HepG2 (cell line): Measurements from ENCODE around the gene RNF213. TPM values are rescaled to one million over a fixed set of nuclear protein-coding genes. Genes with fewer than 3 reads are reported as not detected.

ENCODE experiments used
- ATAD3A ChIP-seq: sonication (generic); formaldehyde crosslinking; IDR thresholded peaks from 2 replicates; pipeline ENCODE4 v1.4.0; 2020; ENCODE audit warnings: missing genetic modification reagents
- BRCA1 ChIP-seq: sonication (generic); formaldehyde crosslinking; IDR thresholded peaks from 2 replicates; pipeline ENCODE4 v1.4.0; 2020; ENCODE audit warnings: missing genetic modification reagents
- CENPX ChIP-seq: sonication (generic); formaldehyde crosslinking; IDR thresholded peaks from 2 replicates; pipeline ENCODE4 v1.9.0; 2021; ENCODE audit warnings: mild to moderate bottlenecking, missing genetic modification reagents, moderate library complexity
- DMAP1 ChIP-seq: IDR thresholded peaks from 2 replicates; pipeline ENCODE4 v1.6.1; 2016
- ELF1 ChIP-seq: sonication (generic); formaldehyde crosslinking; IDR thresholded peaks from 2 replicates; pipeline ENCODE4 v1.4.0; 2020; ENCODE audit warnings: missing genetic modification reagents
- FOSL1 ChIP-seq: sonication (generic); formaldehyde crosslinking; IDR thresholded peaks from 2 replicates; pipeline ENCODE4 v1.9.0; 2021; ENCODE audit warnings: missing genetic modification reagents, borderline replicate concordance
- HNRNPUL1 ChIP-seq: fragments of 200-400 bp; formaldehyde crosslinking; IDR thresholded peaks from 2 replicates; pipeline ENCODE4 v1.6.1; 2017; ENCODE audit warnings: low read depth, mild to moderate bottlenecking, low read length, moderate library complexity
- MYPOP ChIP-seq: sonication (generic); formaldehyde crosslinking; IDR thresholded peaks from 2 replicates; pipeline ENCODE4 v1.8.1; 2023; ENCODE audit warnings: mild to moderate bottlenecking, moderate library complexity, missing genetic modification reagents
- NR1H2 ChIP-seq: sonication (generic); formaldehyde crosslinking; IDR thresholded peaks from 2 replicates; pipeline ENCODE4 v1.8.1; 2022; ENCODE audit warnings: low read depth, missing genetic modification reagents, borderline replicate concordance
- NR2F6 ChIP-seq, 2 experiments: IDR thresholded peaks; 2 replicates each; pipeline ENCODE4 v1.6.1; 2016; ENCODE audit warnings: antibody characterized with exemption in 1 of 2, mild to moderate bottlenecking in 1 of 2
- PAWR ChIP-seq: sonication (generic); formaldehyde crosslinking; IDR thresholded peaks from 2 replicates; pipeline ENCODE4 v1.4.0; 2020; ENCODE audit warnings: missing genetic modification reagents, mild to moderate bottlenecking, borderline replicate concordance
- PAX8 ChIP-seq: sonication (generic); formaldehyde crosslinking; IDR thresholded peaks from 2 replicates; pipeline ENCODE4 v1.8.0; 2022; ENCODE audit warnings: mild to moderate bottlenecking, missing genetic modification reagents, borderline replicate concordance
- PHF20 ChIP-seq: sonication (generic); formaldehyde crosslinking; IDR thresholded peaks from 2 replicates; pipeline ENCODE4 v1.5.0; 2020; ENCODE audit warnings: mild to moderate bottlenecking, missing genetic modification reagents
- PHF8 ChIP-seq: sonication (generic); formaldehyde crosslinking; IDR thresholded peaks from 2 replicates; pipeline ENCODE4 v1.5.0; 2020; ENCODE audit warnings: missing genetic modification reagents
- RAD21 ChIP-seq: fragments of 450-650 bp; formaldehyde crosslinking; IDR thresholded peaks from 2 replicates; pipeline ENCODE4 v1.5.0; 2020; ENCODE audit warnings: mild to moderate bottlenecking
- SMC3 ChIP-seq: IDR thresholded peaks from 2 replicates; pipeline ENCODE4 v1.6.1; 2011; ENCODE audit warnings: low read length, improper control_type of control experiment
- SP140L ChIP-seq: sonication (generic); formaldehyde crosslinking; IDR thresholded peaks from 2 replicates; pipeline ENCODE4 v1.4.0; 2020; ENCODE audit warnings: missing genetic modification reagents, borderline replicate concordance
- TCF12 ChIP-seq, 2 experiments: fragments of 450-650 bp in 1 of 2; sonication (generic) in 1 of 2; formaldehyde crosslinking in 1 of 2; IDR thresholded peaks; 2 replicates each; pipeline versions ENCODE4 v1.6.1 to v1.8.0; 2017 to 2022; ENCODE audit warnings: antibody characterized with exemption in 1 of 2, mild to moderate bottlenecking in 1 of 2, missing genetic modification reagents in 1 of 2, moderate library complexity in 1 of 2
- THRA ChIP-seq: sonication (generic); formaldehyde crosslinking; IDR thresholded peaks from 2 replicates; pipeline ENCODE4 v1.4.0; 2020; ENCODE audit warnings: missing genetic modification reagents, borderline replicate concordance
- ZBTB25 ChIP-seq: IDR thresholded peaks from 2 replicates; pipeline ENCODE4 v1.6.1; 2018; ENCODE audit warnings: missing genetic modification reagents
- ZNF235 ChIP-seq: sonication (generic); formaldehyde crosslinking; IDR thresholded peaks from 2 replicates; pipeline ENCODE4 v1.8.1; 2023; ENCODE audit warnings: mild to moderate bottlenecking, missing genetic modification reagents, borderline replicate concordance
- ZNF337 ChIP-seq: sonication (generic); formaldehyde crosslinking; IDR thresholded peaks from 2 replicates; pipeline ENCODE4 v1.5.1; 2020; ENCODE audit warnings: missing genetic modification reagents, low read depth, mild to moderate bottlenecking, borderline replicate concordance
- ZNF687 ChIP-seq: sonication (generic); formaldehyde crosslinking; IDR thresholded peaks from 2 replicates; pipeline ENCODE4 v1.5.1; 2020; ENCODE audit warnings: mild to moderate bottlenecking, missing genetic modification reagents, moderate library complexity
- polyA plus RNA-seq, 8 experiments: library from polyadenylated mRNA; depleted of rRNA in 3 of 8; stranded (reverse) in 7 of 8; unstranded in 1 of 8; fragments of >200 nt; fragmentation: Illumina TruSeq in 4 of 8; extraction: Trizol in 4 of 8; gene quantifications; 2 replicates each; pipeline versions ENCODE4 v1.2.1 to v1.2.3, GENCODE V29; 2011 to 2016; ENCODE audit warnings: low read depth in 4 of 8, missing spikeins in 1 of 8, mixed read lengths in 1 of 8; ENCODE audit not compliant: insufficient read depth in 1 of 8
- total RNA-seq, 5 experiments: library from RNA; depleted of rRNA; stranded (reverse); fragments of >200 nt; fragmentation: Illumina TruSeq; extraction: Trizol; gene quantifications; 2 replicates each; pipeline ENCODE4 v1.2.3, GENCODE V29; 2016; ENCODE audit warnings: low read depth in 1 of 5

The RNF213 gene
- total and polyA plus RNA-seq, 2 of the 13 experiments (the other 11 are each of a cell fraction or from before 2014, with no cell fraction given), result 38.6 to 38.7 TPM

GRCh38 chr17:80292521-80292971, 31.9 kb downstream of the RNF213 start (continued):
- no peak for TF ChIP-seq ATAD3A
- no peak for TF ChIP-seq ZNF687 (CRISPR knock-in tag)
- no peak for TF ChIP-seq FOSL1 (CRISPR knock-in tag)
- no peak for TF ChIP-seq DMAP1 (CRISPR knock-in tag)
- TF ChIP-seq PAWR (CRISPR knock-in tag), result no peak
- TF ChIP-seq PHF8, result no peak
- TF ChIP-seq ZNF235 (CRISPR knock-in tag), result no peak
- TF ChIP-seq CENPX, result no peak
- no peak for TF ChIP-seq TCF12 (IDR thresholded peaks at IDR 0.05)
- no peak for TF ChIP-seq TCF12 (CRISPR knock-in tag; IDR thresholded peaks at IDR 0.05)
- no peak for TF ChIP-seq HNRNPUL1
- peak; percentile 40; the same call in 1 of the 2 replicates for TF ChIP-seq SMC3
- TF ChIP-seq BRCA1 (CRISPR knock-in tag), result no peak
- no peak for TF ChIP-seq PAX8 (CRISPR knock-in tag)
- no peak for TF ChIP-seq ZNF337 (CRISPR knock-in tag)
- no peak for TF ChIP-seq PHF20 (CRISPR knock-in tag)
- TF ChIP-seq RAD21 (CRISPR knock-in tag), result 0 out of 2 replicates have a peak, but pooled peaks have one; percentile 21
- no peak for TF ChIP-seq NR1H2 (CRISPR knock-in tag)
- 0 out of 2 replicates have a peak, but pooled peaks have one; percentile 22 for TF ChIP-seq THRA
- no peak for TF ChIP-seq ELF1
- TF ChIP-seq NR2F6 (IDR thresholded peaks at IDR 0.05), result no peak
- TF ChIP-seq NR2F6 (CRISPR knock-in tag; IDR thresholded peaks at IDR 0.05), result 0 out of 2 replicates have a peak, but pooled peaks have one; percentile 10
- TF ChIP-seq ZBTB25 (CRISPR knock-in tag), result no peak
- TF ChIP-seq MYPOP (CRISPR knock-in tag), result no peak
- no peak for TF ChIP-seq SP140L (CRISPR knock-in tag)
